Smooth muscle cell (in vitro differentiated cells): ENCODE measurements around the gene RPL12. TPM values are rescaled to one million over a fixed set of nuclear protein-coding genes. Genes with fewer than 3 reads are reported as not detected.

Experiments used
- DNase-seq: peaks from one replicate; lab custom pipeline; 2025; ENCODE audit not compliant: unreplicated experiment; lab: John Stamatoyannopoulos, UW
- H2AFZ ChIP-seq: fragments of 200-600 bp; sonication (generic); 2 replicates; pipeline ENCODE4 v1.6.0; 2016; ENCODE audit warnings: antibody characterized with exemption, low read depth, mild to moderate bottlenecking
- H3F3A ChIP-seq: fragments of 200-600 bp; sonication (generic); 2 replicates; pipeline ENCODE4 v1.6.0; 2017; ENCODE audit warnings: antibody characterized with exemption, low read depth
- H3K27ac ChIP-seq: fragments of 200-600 bp; sonication (generic); 2 replicates; pipeline ENCODE4 v1.5.1; 2016; ENCODE audit warnings: low read depth, mild to moderate bottlenecking
- H3K27me3 ChIP-seq: fragments of 200-600 bp; sonication (generic); 2 replicates; pipeline ENCODE4 v1.6.1; 2016; ENCODE audit warnings: low read depth, mild to moderate bottlenecking
- H3K36me3 ChIP-seq: fragments of 200-600 bp; sonication (generic); 2 replicates; pipeline ENCODE4 v1.5.1; 2016; ENCODE audit warnings: low read depth
- H3K4me1 ChIP-seq: fragments of 200-600 bp; sonication (generic); 2 replicates; pipeline ENCODE4 v1.5.1; 2016; ENCODE audit warnings: low read depth
- H3K4me2 ChIP-seq: fragments of 200-600 bp; sonication (generic); 2 replicates; pipeline ENCODE4 v1.6.0; 2016; ENCODE audit warnings: mild to moderate bottlenecking
- H3K4me3 ChIP-seq: fragments of 200-600 bp; sonication (generic); 2 replicates; pipeline ENCODE4 v1.5.1; 2016; ENCODE audit warnings: mild to moderate bottlenecking
- H3K79me2 ChIP-seq: fragments of 200-600 bp; sonication (generic); 2 replicates; pipeline ENCODE4 v1.6.0; 2016; ENCODE audit warnings: low read depth, mild to moderate bottlenecking
- H3K9ac ChIP-seq: fragments of 200-600 bp; sonication (generic); 2 replicates; pipeline ENCODE4 v1.6.0; 2016; ENCODE audit warnings: low read depth
- H3K9me3 ChIP-seq: fragments of 200-600 bp; sonication (generic); replicated peaks from 2 replicates; pipeline ENCODE4 v1.5.1; 2016; ENCODE audit warnings: low read depth
- H4K20me1 ChIP-seq: fragments of 200-600 bp; sonication (generic); 2 replicates; pipeline ENCODE4 v1.6.0; 2016; ENCODE audit warnings: low read depth
- WGBS: methylation state at CpG from one replicate; pipeline ENCODE4 v1.1.7; 2016; ENCODE audit warnings: low lambda C conversion rate; 5-methylcytosine and 5-hydroxymethylcytosine counted together
- polyA plus RNA-seq: library from polyadenylated mRNA; unstranded; fragments of >200 nt; fragmentation: Nextera tagmentation; extraction: Ambion mirVana; gene quantifications from 2 replicates; pipeline ENCODE4 v1.2.1, GENCODE V29; 2016
- total RNA-seq: library from RNA; depleted of rRNA; stranded (reverse); fragments of >200 nt; gene quantifications from 2 replicates; pipeline ENCODE4 v1.2.3, GENCODE V29; 2014
- TF ChIP-seq, protein P1 (sequence below): fragments of 200-600 bp; sonication (generic); IDR thresholded peaks from 2 replicates; pipeline ENCODE4 v1.5.1; 2017; ENCODE audit warnings: borderline replicate concordance, mild to moderate bottlenecking, antibody characterized with exemption; ENCODE audit not compliant: insufficient read depth, poor library complexity, severe bottlenecking

RPL12 gene
- total and polyA plus RNA-seq, 2 experiments from 2014 or later, result 371 to 1,296 TPM

DNA sequence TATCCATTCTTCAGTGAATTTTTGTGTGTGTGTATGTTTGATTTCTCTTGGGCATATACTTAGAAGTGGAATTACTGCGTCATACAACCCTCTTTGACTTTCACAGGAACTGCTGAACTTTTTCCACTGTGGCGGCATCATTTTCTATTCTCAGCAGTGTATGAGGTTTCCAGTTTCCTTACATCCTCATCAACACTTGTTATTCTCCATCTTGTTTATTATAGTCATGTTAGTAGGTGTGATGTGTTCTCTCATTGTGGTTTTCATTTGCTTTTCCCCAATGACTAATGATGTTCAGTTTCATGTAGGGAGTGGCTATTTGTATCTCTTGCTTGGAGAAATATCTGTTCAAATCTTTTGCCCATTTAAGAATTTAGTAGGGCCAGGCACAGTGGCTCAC is 24.4 kb downstream of the RPL12 start:
- Histone ChIP-seq H2AFZ (no peak overlapping the region), H4K20me1 (peaks cover 40% of the 10 kb centered on the region), H3K27ac (no peak overlapping the region), H3K36me3 (no peaks in the 10 kb centered on the region), H3K4me2 (no peak overlapping the region), H3K9me3 (no peaks in the 10 kb centered on the region), H3K4me3 (no peak overlapping the region), H3K27me3 (no peaks in the 10 kb centered on the region), H3K4me1 (peaks cover 18% of the 10 kb centered on the region), H3K79me2 (peaks cover 76% of the 10 kb centered on the region), H3K9ac (no peak overlapping the region), H3F3A (peaks cover 10% of the 10 kb centered on the region)
- no peak for DNase-seq
- 100% methylated on average over 2 of the region's 2 CpGs for WGBS
- TF ChIP-seq, protein P1, sequence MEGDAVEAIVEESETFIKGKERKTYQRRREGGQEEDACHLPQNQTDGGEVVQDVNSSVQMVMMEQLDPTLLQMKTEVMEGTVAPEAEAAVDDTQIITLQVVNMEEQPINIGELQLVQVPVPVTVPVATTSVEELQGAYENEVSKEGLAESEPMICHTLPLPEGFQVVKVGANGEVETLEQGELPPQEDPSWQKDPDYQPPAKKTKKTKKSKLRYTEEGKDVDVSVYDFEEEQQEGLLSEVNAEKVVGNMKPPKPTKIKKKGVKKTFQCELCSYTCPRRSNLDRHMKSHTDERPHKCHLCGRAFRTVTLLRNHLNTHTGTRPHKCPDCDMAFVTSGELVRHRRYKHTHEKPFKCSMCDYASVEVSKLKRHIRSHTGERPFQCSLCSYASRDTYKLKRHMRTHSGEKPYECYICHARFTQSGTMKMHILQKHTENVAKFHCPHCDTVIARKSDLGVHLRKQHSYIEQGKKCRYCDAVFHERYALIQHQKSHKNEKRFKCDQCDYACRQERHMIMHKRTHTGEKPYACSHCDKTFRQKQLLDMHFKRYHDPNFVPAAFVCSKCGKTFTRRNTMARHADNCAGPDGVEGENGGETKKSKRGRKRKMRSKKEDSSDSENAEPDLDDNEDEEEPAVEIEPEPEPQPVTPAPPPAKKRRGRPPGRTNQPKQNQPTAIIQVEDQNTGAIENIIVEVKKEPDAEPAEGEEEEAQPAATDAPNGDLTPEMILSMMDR, result no peak

DNA sequence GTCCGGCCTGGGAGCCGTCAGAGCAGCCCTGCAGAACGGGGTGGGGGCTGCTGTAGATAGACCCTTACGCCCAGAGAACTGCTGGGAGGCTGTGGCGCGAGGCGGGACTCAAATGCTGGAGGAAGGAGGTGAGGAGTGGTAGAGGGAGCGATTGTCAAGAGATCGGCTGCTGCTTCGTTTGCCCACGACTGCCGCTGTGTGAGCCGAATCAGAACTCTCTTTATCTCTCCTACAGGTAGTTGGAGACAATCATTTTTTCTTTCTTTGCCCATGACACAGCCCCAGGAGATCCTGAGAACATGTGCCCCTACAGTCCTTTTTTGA is 26.6 kb downstream of the RPL12 start:
- Histone ChIP-seq H3K36me3 (no peaks in the 10 kb centered on the region), H3K4me1 (peaks cover 18% of the 10 kb centered on the region), H3K27ac (peak overlapping the region; percentile 72), H3K4me3 (peak overlapping the region; percentile 77), H3F3A (peaks cover 10% of the 10 kb centered on the region), H3K79me2 (peaks cover 63% of the 10 kb centered on the region), H3K9me3 (no peaks in the 10 kb centered on the region), H2AFZ (peak overlapping the region; percentile 86), H3K9ac (peak overlapping the region; percentile 81), H3K27me3 (no peaks in the 10 kb centered on the region), H4K20me1 (peaks cover 26% of the 10 kb centered on the region), H3K4me2 (peak overlapping the region; percentile 87)
- TF ChIP-seq, protein P1, result no peak
- 1% methylated on average over 13 of the region's 13 CpGs for WGBS
- DNase-seq, result no peak

DNA sequence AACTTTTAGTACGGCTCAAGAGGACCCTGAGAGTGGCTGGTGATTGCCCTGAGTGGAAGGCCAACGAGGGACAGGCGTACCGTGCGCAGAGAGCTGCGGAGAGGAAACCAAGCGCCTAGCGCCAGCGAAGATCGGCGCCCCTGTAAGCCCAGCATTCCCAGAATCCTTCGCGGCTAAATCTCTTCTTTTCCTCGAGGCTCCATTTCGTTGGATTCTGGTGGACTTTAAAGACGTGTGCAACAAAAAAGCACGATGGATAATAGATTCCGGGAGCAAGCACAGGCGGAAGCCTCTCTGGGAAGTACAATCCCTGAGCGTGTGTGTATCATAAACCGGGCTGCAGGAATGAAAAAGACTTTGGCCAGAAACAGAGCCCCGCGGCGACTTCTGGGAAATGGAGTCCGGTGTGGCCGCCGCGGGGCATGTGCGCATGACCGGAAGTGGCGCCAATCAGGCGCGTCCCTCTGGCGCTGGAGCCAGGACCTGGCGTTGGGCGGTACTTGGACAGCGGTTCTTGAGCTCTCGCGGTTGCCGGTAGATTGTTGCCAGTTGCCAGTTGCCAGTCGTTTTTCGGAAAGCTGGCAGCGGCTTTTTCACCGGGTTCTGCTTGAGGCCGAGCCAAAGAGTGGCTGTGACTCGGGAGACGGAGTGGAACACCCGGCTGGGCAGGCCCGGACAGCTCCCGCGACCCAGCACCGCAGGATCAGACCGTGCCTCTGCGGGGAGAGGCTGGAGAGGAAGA is 27.1 kb downstream of the RPL12 start, which contains the start of gene ZNF79:
Gene ZNF79, plus strand, starts transcription at position 449 of the 742 bp plus-strand sequence. CDS start 406 bp downstream, outside the sequence.
- Histone ChIP-seq H3F3A (peaks cover 10% of the 10 kb centered on the region), H3K4me2 (peak within 1 kb of the TSS; percentile 87), H3K36me3 (no peaks in the 10 kb centered on the region), H3K4me1 (peaks cover 18% of the 10 kb centered on the region), H3K27ac (peak within 1 kb of the TSS; percentile 72), H2AFZ (peak within 1 kb of the TSS; percentile 86), H3K27me3 (no peaks in the 10 kb centered on the region), H3K79me2 (peaks cover 63% of the 10 kb centered on the region), H3K9me3 (no peaks in the 10 kb centered on the region), H4K20me1 (peaks cover 26% of the 10 kb centered on the region), H3K9ac (peak within 1 kb of the TSS; percentile 81), H3K4me3 (peak within 1 kb of the TSS; percentile 77)
- peak; percentile 86 for DNase-seq
- TF ChIP-seq, protein P1, result no peak
- WGBS, result under 1% methylated on average over 54 of the region's 54 CpGs
